ENCODE results near the gene FOXP3.
"Not testable (repeated sequence)": the region's sequence is repeated elsewhere in the genome, so short reads cannot be mapped to it uniquely, and the experiment has no call there.

GRCh38 chrX:49299293-49299692 lies 34.8 kb upstream of the FOXP3 start:
- not testable (repeated sequence) for TF ChIP-seq CTCF, EP300, POLR2AphosphoS5 (IDR thresholded peaks at IDR 0.05)
